Lower leg skin (tissue), 4 donors: ENCODE data around the gene MITF. TPM values are rescaled to one million over a fixed set of nuclear protein-coding genes. Genes with fewer than 3 reads are reported as not detected.

Source experiments
- DNase-seq, 2 donors: peaks; one replicate each; pipeline ENCODE4 v3.0.0-alpha.2; 2019; ENCODE audit warnings: low spot score in 2 of 2
- H3K4me3 ChIP-seq: fragments of 200-600 bp; sonication (generic); 2 replicates; pipeline ENCODE4 v1.5.1; 2017; ENCODE audit warnings: mild to moderate bottlenecking, low read depth; ENCODE audit not compliant: poor library complexity, severe bottlenecking
- CTCF ChIP-seq, 3 donors: fragments of 450-650 bp; IDR thresholded peaks; one replicate each; pipeline ENCODE4 v1.5.1; 2016; ENCODE audit warnings: antibody characterized with exemption in 3 of 3, mild to moderate bottlenecking in 3 of 3, moderate library complexity in 2 of 3
- POLR2A ChIP-seq, 2 donors: fragments of 450-650 bp; IDR thresholded peaks; one replicate each; pipeline ENCODE4 v1.6.1; 2016 to 2017; ENCODE audit warnings: antibody characterized with exemption in 2 of 2, mild to moderate bottlenecking in 1 of 2, moderate library complexity in 1 of 2
- WGBS, 2 donors: methylation state at CpG; one replicate each; pipeline ENCODE4 v1.1.5; 2018; 5-methylcytosine and 5-hydroxymethylcytosine counted together
- intact Hi-C: fragments of 100-400 bp; cut with DNase I; formaldehyde crosslinking; loops from one replicate; pipeline ENCODE4 v1.15.0; 2023; ENCODE audit warnings: low total_unique reads
- total RNA-seq, 4 donors: library from RNA; depleted of rRNA; stranded (reverse); fragments of >200 nt; gene quantifications; one replicate each; pipeline ENCODE4 v1.1.0, GENCODE V29; 2016

Gene MITF
- total RNA-seq, 4 donors from 2014 or later: 12.9 to 22.9 (median 17.1) TPM

DNA sequence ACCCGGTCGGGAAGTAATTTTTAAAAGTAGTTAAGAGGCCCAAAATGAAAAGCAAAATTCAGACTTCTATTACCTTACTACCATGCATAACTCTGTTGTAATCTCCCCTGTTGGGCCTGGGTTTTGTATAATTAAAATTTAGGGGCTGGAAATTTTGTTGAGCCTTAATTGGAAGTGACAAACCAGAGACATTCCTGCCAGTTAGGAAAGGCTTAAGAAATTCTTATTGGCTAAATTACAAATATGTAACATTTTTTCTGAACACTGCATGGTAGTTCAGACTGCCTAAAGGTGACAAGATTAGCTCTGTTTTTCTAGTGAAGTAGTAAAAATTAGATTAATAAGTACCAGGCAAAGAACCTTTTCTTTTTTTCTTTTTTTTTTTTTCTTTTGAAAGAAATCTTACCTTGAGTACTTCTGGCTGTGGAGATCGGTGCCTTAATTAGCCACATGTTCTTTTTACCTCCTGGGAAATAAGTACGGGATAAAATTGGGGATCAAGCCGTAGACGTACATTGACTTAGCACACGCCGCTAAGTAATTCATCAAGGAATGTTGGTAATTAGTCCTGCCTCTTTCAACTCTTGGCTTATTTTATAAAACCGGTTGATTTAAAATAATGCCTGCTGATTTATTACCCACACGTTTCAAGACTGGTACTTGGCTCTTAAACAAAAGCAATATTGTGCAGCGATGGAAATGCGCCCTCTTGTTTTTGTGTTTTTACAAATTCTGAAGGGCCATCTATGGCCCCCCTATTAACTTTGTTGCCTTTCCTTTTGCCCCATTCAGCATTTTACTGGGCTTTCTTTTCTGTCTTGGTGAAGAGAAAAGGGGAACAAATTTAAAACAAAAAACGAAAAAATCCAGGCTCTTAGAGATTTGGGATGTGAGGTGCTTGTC, 149.0 kb downstream of the MITF start:
- DNase-seq: no peak
- intact Hi-C loops: no loop called here
- TF ChIP-seq CTCF (IDR thresholded peaks at IDR 0.05) (no peak), POLR2A (IDR thresholded peaks at IDR 0.05) (no peak)
- WGBS, 2 donors: 53 to 58% methylated on average over 13 of the region's 13 CpGs
- no peak overlapping the region for H3K4me3 ChIP-seq

DNA sequence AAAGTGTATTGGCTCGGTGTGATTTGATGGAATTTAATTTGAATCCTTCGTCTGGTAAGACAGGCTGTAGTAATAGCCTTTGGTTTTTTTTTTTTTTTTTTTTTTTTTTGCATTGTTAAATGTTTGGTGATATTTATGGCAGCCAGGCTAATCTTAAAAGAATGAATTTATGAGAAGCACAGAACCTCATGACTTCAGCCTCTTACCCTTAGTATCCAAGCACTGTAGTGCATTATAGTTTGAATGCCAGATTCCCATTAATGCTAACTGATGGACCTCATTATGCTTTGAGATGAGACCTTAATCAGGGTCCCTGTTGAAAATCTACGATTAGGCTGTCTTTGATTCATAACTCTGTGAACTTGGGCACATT, 149.7 kb downstream of the MITF start:
- no peak for DNase-seq
- intact Hi-C loops: no loop called here
- 62 to 69% methylated on average over 3 of the region's 3 CpGs for WGBS, 2 donors
- no peak overlapping the region for H3K4me3 ChIP-seq
- TF ChIP-seq CTCF (IDR thresholded peaks at IDR 0.05) (no peak), POLR2A (IDR thresholded peaks at IDR 0.05) (no peak)

DNA sequence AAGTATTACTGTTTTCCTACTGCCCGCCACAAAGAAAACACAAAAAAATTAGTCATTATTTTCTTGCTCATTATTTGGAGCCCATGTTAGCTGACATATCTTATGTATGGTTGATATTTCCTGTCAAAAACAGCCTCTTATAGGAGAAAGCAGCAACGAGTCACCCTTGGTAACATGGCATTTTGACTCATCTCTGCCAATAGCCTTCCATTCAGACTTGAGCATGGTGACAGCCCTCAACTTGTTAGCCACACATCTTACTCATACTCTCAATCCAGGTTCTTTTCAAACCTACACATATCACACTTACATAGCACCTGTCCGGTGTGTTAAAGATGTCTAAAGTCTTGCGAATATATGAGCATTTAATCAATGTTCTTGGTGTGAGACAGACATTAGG, 150.8 kb downstream of the MITF start:
- no peak overlapping the region for H3K4me3 ChIP-seq
- TF ChIP-seq POLR2A (IDR thresholded peaks at IDR 0.05) (no peak), CTCF (IDR thresholded peaks at IDR 0.05) (no peak)
- no peak for DNase-seq
- 91 to 94% methylated on average over 4 of the region's 4 CpGs for WGBS, 2 donors
- intact Hi-C loops: no loop called here

DNA sequence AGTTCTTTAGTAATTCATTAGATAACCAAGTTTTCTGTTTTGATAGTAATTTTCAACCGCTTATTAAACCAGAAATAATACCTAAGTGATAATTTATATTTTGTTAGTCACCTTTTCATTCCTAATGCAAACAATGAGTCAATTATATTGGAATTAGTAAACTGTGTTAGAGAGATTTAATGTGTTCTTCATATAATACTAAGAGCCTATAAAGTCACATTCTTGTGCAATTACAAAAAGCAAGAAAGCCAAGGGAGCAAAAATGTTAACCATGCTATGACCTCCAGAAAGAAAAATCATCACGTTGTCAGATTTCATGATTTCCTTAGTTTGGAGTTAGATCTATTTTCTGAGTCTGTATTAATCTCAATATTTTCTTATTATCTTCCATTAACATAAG, 151.4 kb downstream of the MITF start:
- DNase-seq: no peak
- TF ChIP-seq POLR2A (IDR thresholded peaks at IDR 0.05) (no peak), CTCF (IDR thresholded peaks at IDR 0.05) (no peak)

GRCh38 chr3:69892706-69893105, 153.4 kb downstream of the MITF start:
- no peak overlapping the region for H3K4me3 ChIP-seq
- WGBS, 2 donors: 84 to 96% methylated on average over 4 of the region's 4 CpGs
- no peak for TF ChIP-seq POLR2A (IDR thresholded peaks at IDR 0.05)
- no peak for TF ChIP-seq CTCF (IDR thresholded peaks at IDR 0.05)
- intact Hi-C loops: no loop called here
- DNase-seq: no peak

More for the DNA sequence above, 151.4 kb downstream of the MITF start:
- intact Hi-C loops: no loop called here
- 84 to 89% methylated on average over 2 of the region's 2 CpGs for WGBS, 2 donors
- H3K4me3 ChIP-seq: no peak overlapping the region
